B cell (primary cell): ENCODE results near the gene SLIT3. TPM values are rescaled to one million over a fixed set of nuclear protein-coding genes. Genes with fewer than 3 reads are reported as not detected.

Experiments
- ATAC-seq: fragments of 200-7000 bp; cut with Tn5 transposase; one replicate; pipeline ENCODE4 v1.10.0; 2021; ENCODE audit warnings: low read depth, mild to moderate bottlenecking, moderate number of reproducible peaks, moderate library complexity
- CTCF ChIA-PET: fragments of 350-600 bp; sonication (Branson Sonifier 250); formaldehyde crosslinking; loops from one replicate; lab custom pipeline; 2021; ENCODE audit warnings: antibody characterized with exemption, inconsistent platforms; lab: Charles Lee
- POLR2A ChIA-PET: fragments of 350-600 bp; sonication (Branson Sonifier 250); formaldehyde crosslinking; loops from one replicate; lab custom pipeline; 2021; ENCODE audit warnings: antibody characterized with exemption; lab: Charles Lee
- DNase-seq: peaks from one replicate; pipeline ENCODE4 v3.0.0; 2013
- H2AFZ ChIP-seq: 2 replicates; pipeline ENCODE4 v1.6.1; 2012; ENCODE audit warnings: mild to moderate bottlenecking, low read depth, low read length; ENCODE audit not compliant: insufficient read depth, poor library complexity, severe bottlenecking
- H3K27ac ChIP-seq, 2 donors: 1 replicate in 1 of 2; 2 replicates in 1 of 2; pipeline ENCODE4 v1.5.1; 2012 to 2013; ENCODE audit warnings: low read length in 2 of 2, mild to moderate bottlenecking in 2 of 2, moderate library complexity in 1 of 2
- H3K27me3 ChIP-seq, 4 experiments: fragments of 200-600 bp in 1 of 4; sonication (generic) in 1 of 4; replicated peaks in 1 of 4; 1 replicate in 2 of 4; 2 replicates in 2 of 4; pipeline versions ENCODE4 v1.6.1 to v1.7.0; 2013 to 2016; ENCODE audit warnings: low read length in 3 of 4, mild to moderate bottlenecking in 2 of 4, mixed read lengths in 1 of 4, moderate library complexity in 1 of 4; ENCODE audit not compliant: insufficient read depth in 4 of 4, control insufficient read depth in 3 of 4; ENCODE audit errors: control extremely low read depth in 1 of 4
- H3K36me3 ChIP-seq, 2 experiments: replicated peaks in 1 of 2; 1 replicate in 1 of 2; 2 replicates in 1 of 2; pipeline versions ENCODE4 v1.6.1 to v1.7.1; 2013; ENCODE audit warnings: low read length in 1 of 2; ENCODE audit not compliant: insufficient read depth in 2 of 2, control insufficient read depth in 1 of 2; ENCODE audit errors: control extremely low read depth in 1 of 2, extremely low read depth in 1 of 2
- H3K4me1 ChIP-seq, 2 donors: fragments of 200-600 bp in 1 of 2; sonication (generic) in 1 of 2; 1 replicate in 1 of 2; 2 replicates in 1 of 2; pipeline versions ENCODE4 v1.5.1 to v1.6.1; 2013 to 2017; ENCODE audit warnings: low read length in 2 of 2; ENCODE audit not compliant: control insufficient read depth in 2 of 2, insufficient read depth in 2 of 2
- H3K4me2 ChIP-seq: replicated peaks from 2 replicates; pipeline ENCODE3; 2012; ENCODE audit warnings: mild to moderate bottlenecking, low read depth, low read length; ENCODE audit not compliant: poor library complexity, severe bottlenecking
- H3K4me3 ChIP-seq, 5 experiments: fragments of 200-600 bp in 1 of 5; sonication (generic) in 1 of 5; 1 replicate in 3 of 5; 2 replicates in 2 of 5; pipeline versions ENCODE4 v1.5.1 to v1.7.0; 2011 to 2016; ENCODE audit warnings: low read length in 4 of 5, mild to moderate bottlenecking in 4 of 5, low read depth in 2 of 5, control low read depth in 1 of 5, moderate library complexity in 1 of 5; ENCODE audit not compliant: insufficient read depth in 1 of 5; ENCODE audit errors: control extremely low read depth in 1 of 5, extremely low read depth in 1 of 5
- H3K79me2 ChIP-seq: fragments of 200-600 bp; sonication (generic); one replicate; pipeline ENCODE4 v1.6.0; 2016; ENCODE audit warnings: low read length; ENCODE audit not compliant: control insufficient read depth, insufficient read depth
- H3K9ac ChIP-seq: fragments of 200-600 bp; sonication (generic); 2 replicates; pipeline ENCODE4 v1.6.1; 2017; ENCODE audit warnings: mild to moderate bottlenecking, low read length, moderate library complexity
- H3K9me3 ChIP-seq, 3 donors: one replicate each; pipeline versions ENCODE4 v1.6.1 to v1.7.1; 2013; ENCODE audit warnings: low read length in 2 of 3; ENCODE audit not compliant: control insufficient read depth in 2 of 3, insufficient read depth in 1 of 3; ENCODE audit errors: control extremely low read depth in 1 of 3
- H4K20me1 ChIP-seq: 2 replicates; pipeline ENCODE4 v1.6.0; 2012; ENCODE audit warnings: mild to moderate bottlenecking, low read length; ENCODE audit not compliant: insufficient read depth, control insufficient read depth, poor library complexity, severe bottlenecking
- H3K27ac Mint-ChIP-seq: one replicate; pipeline ENCODE4 v1.8.0; 2021; ENCODE audit warnings: mixed read lengths
- H3K27me3 Mint-ChIP-seq: one replicate; pipeline ENCODE4 v1.8.0; 2021; ENCODE audit warnings: mixed read lengths
- H3K4me1 Mint-ChIP-seq: one replicate; pipeline ENCODE4 v1.8.0; 2021; ENCODE audit warnings: mixed read lengths
- H3K4me3 Mint-ChIP-seq: one replicate; pipeline ENCODE4 v1.8.0; 2021; ENCODE audit warnings: mixed read lengths
- H3K9me3 Mint-ChIP-seq: one replicate; pipeline ENCODE4 v1.8.0; 2022; ENCODE audit warnings: mixed read lengths; ENCODE audit not compliant: insufficient read depth
- EZH2 ChIP-seq: IDR thresholded peaks from 2 replicates; pipeline ENCODE4 v1.6.1; 2012; ENCODE audit warnings: borderline replicate concordance, low read depth, mild to moderate bottlenecking, moderate library complexity, low read length; ENCODE audit not compliant: insufficient read depth, poor library complexity, severe bottlenecking
- WGBS: methylation state at CpG from one replicate; pipeline ENCODE4 v1.1.5; 2013; ENCODE audit warnings: missing lambda C conversion rate; ENCODE audit not compliant: insufficient coverage; 5-methylcytosine and 5-hydroxymethylcytosine counted together
- intact Hi-C: fragments of 100-400 bp; cut with micrococcal nuclease; formaldehyde crosslinking; loops from one replicate; pipeline ENCODE4 v1.10.0; 2022
- polyA plus RNA-seq: library from polyadenylated mRNA; depleted of rRNA; stranded (reverse); fragments of >200 nt; gene quantifications from 2 replicates; pipeline ENCODE4 v1.2.3, GENCODE V29; 2012
- total RNA-seq, 2 donors: library from RNA; stranded (reverse); fragments of 120-200 nt in 1 of 2; gene quantifications; 1 replicate in 1 of 2; 2 replicates in 1 of 2; pipeline versions ENCODE4 v1.2.3 to v1.2.4, GENCODE V29; 2013 to 2022
- TF ChIP-seq, protein P1 (sequence below): fragments of 200-600 bp; IDR thresholded peaks from one replicate; pipeline ENCODE4 v1.8.0; 2022; ENCODE audit warnings: antibody characterized with exemption, mild to moderate bottlenecking

Gene SLIT3
- total and polyA plus RNA-seq, 2 donors (not counting 1 experiment from before 2014, with no cell fraction given): not detected

DNA sequence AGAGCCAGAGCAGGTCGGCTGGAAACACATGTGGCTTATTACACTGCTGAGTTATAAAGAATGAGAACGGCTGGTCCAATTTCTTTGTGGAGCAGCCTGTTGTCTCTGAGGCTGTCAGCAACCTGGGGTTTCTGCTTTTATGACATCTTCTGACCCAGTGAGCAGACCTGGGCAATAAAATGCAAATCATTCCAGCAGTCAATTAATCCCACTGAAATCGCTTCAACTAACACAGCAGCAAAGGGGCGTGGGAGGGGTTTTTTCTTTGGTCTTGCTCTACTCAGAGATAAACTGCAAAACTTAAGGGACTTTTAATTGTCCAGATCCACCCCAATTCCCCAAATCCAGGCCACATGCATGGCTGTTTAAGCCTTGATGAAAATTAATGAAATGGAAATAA lies 215.7 kb downstream of the SLIT3 start:
- Histone ChIP-seq H3K9me3 (peaks cover 0 to 6% (median 0%) of the 10 kb centered on the region in 3 donors), H3K36me3 (no peaks in the 10 kb centered on the region), H3K27me3 (no peaks in the 10 kb centered on the region), H2AFZ (no peak overlapping the region), H4K20me1 (no peaks in the 10 kb centered on the region), H3K9ac (no peak overlapping the region), H3K4me3 (no peak overlapping the region), H3K27ac (no peak overlapping the region), H3K79me2 (no peaks in the 10 kb centered on the region), H3K4me1 (no peaks in the 10 kb centered on the region), H3K4me2 (no peak overlapping the region)
- no peaks in the 10 kb centered on the region for H3K4me1 Mint-ChIP-seq
- H3K27me3 Mint-ChIP-seq: peaks cover 3% of the 10 kb centered on the region
- no peak overlapping the region for H3K27ac Mint-ChIP-seq
- H3K4me3 Mint-ChIP-seq: no peak overlapping the region
- 69% methylated on average over 2 of the region's 4 CpGs for WGBS
- ATAC-seq: no peak
- DNase-seq: no peak
- ChIA-PET POLR2A (no interaction called here), CTCF (no interaction called here)
- intact Hi-C loops: no loop called here
- H3K9me3 Mint-ChIP-seq: no peaks in the 10 kb centered on the region
- TF ChIP-seq EZH2: no peak
- TF ChIP-seq, protein P1, sequence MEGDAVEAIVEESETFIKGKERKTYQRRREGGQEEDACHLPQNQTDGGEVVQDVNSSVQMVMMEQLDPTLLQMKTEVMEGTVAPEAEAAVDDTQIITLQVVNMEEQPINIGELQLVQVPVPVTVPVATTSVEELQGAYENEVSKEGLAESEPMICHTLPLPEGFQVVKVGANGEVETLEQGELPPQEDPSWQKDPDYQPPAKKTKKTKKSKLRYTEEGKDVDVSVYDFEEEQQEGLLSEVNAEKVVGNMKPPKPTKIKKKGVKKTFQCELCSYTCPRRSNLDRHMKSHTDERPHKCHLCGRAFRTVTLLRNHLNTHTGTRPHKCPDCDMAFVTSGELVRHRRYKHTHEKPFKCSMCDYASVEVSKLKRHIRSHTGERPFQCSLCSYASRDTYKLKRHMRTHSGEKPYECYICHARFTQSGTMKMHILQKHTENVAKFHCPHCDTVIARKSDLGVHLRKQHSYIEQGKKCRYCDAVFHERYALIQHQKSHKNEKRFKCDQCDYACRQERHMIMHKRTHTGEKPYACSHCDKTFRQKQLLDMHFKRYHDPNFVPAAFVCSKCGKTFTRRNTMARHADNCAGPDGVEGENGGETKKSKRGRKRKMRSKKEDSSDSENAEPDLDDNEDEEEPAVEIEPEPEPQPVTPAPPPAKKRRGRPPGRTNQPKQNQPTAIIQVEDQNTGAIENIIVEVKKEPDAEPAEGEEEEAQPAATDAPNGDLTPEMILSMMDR: no peak

GRCh38 chr5:169084775-169085174 lies 216.2 kb downstream of the SLIT3 start:
- Mint-ChIP-seq H3K27ac (no peak overlapping the region), H3K4me1 (no peaks in the 10 kb centered on the region), H3K4me3 (no peak overlapping the region), H3K9me3 (no peaks in the 10 kb centered on the region), H3K27me3 (peaks cover 3% of the 10 kb centered on the region)
- H3K4me2 ChIP-seq: no peak overlapping the region
- no peaks in the 10 kb centered on the region for H3K79me2 ChIP-seq
- H3K27me3 ChIP-seq: no peaks in the 10 kb centered on the region
- no peaks in the 10 kb centered on the region for H4K20me1 ChIP-seq
- POLR2A ChIA-PET: no interaction called here
- DNase-seq (no peak), ATAC-seq (no peak)
- no peak overlapping the region for H3K4me3 ChIP-seq
- H3K9ac ChIP-seq: no peak overlapping the region
- TF ChIP-seq, protein P1: no peak
- no peaks in the 10 kb centered on the region for H3K4me1 ChIP-seq
- no peaks in the 10 kb centered on the region for H3K36me3 ChIP-seq
- no peak overlapping the region for H3K27ac ChIP-seq
- peaks cover 0 to 4% (median 0%) of the 10 kb centered on the region in 3 donors for H3K9me3 ChIP-seq
- intact Hi-C loops: no loop called here
- WGBS: 72% methylated on average over 4 of the region's 4 CpGs
- no peak overlapping the region for H2AFZ ChIP-seq
- CTCF ChIA-PET: no interaction called here
